ENCODE data around the gene HOXD10.

- TF ChIP-seq CTCF (IDR thresholded peaks at IDR 0.05; ENCODE audit: low read length) (peak; percentile 80), EZH2 (optimal IDR thresholded peaks at IDR 0.05; ENCODE audit: low read depth, low read length) (no peak)
Observed at GRCh38 chr2:176126929-176127773, 10.6 kb downstream of the HOXD10 start.
